ENCODE data around the gene GPR150. TPM values are rescaled to one million over a fixed set of nuclear protein-coding genes. Genes with fewer than 3 reads are reported as not detected.

The GPR150 gene
- total and polyA plus RNA-seq, 9 of the 15 experiments (the other 6 are each of a cell fraction or from before 2014, with no cell fraction given): not detected

- no peak for TF ChIP-seq SREBF2 (CRISPR knock-in tag; IDR thresholded peaks at IDR 0.05)
- no peak for TF ChIP-seq TFAM (CRISPR knock-in tag; conservative IDR thresholded peaks at IDR 0.05)
- TF ChIP-seq ZNF197 (CRISPR knock-in tag; IDR thresholded peaks at IDR 0.05; ENCODE audit: low read depth): no peak
- TF ChIP-seq ILF3 (IDR thresholded peaks at IDR 0.05; ENCODE audit: borderline replicate concordance): no peak
- no peak for TF ChIP-seq USF1 (CRISPR knock-in tag; IDR thresholded peaks at IDR 0.05)
- no peak for TF ChIP-seq CBX5 (IDR thresholded peaks at IDR 0.05; ENCODE audit: borderline replicate concordance, low read depth)
Measured at GRCh38 chr5:95620870-95621838, 1.3 kb downstream of the GPR150 start (continued).

GRCh38 chr5:95621839-95622629 is 2.1 kb downstream of the GPR150 start:
- Histone ChIP-seq H3K4me3 (no peak overlapping the region), H3K27me3 (ENCODE audit: control insufficient read depth in 2 of 2, insufficient read depth in 2 of 2, low read length in 2 of 2) (no peaks in the 10 kb centered on the region), H3K36me3 (ENCODE audit: control insufficient read depth, insufficient read depth, low read length) (no peaks in the 10 kb centered on the region), H3K9me3 (replicated peaks; ENCODE audit: control insufficient read depth, insufficient read depth, low read depth, low read length) (no peaks in the 10 kb centered on the region), H3K9me1 (ENCODE audit: control insufficient read depth, insufficient read depth, low read length) (no peaks in the 10 kb centered on the region), H3K4me2 (ENCODE audit: insufficient read depth, low read length) (no peak overlapping the region), H3K4me1 (replicated peaks in 1 of 2; ENCODE audit: control insufficient read depth in 2 of 2, insufficient read depth in 2 of 2, low read length in 2 of 2) (no peaks in the 10 kb centered on the region), H2AFZ (ENCODE audit: low read depth, low read length) (no peak overlapping the region), H3K79me2 (ENCODE audit: control insufficient read depth, insufficient read depth, low read length) (no peaks in the 10 kb centered on the region), H3K9ac (ENCODE audit: insufficient read depth in 1 of 2, low read depth in 2 of 2, low read length in 2 of 2) (no peak overlapping the region), H4K20me1 (replicated peaks; ENCODE audit: control insufficient read depth, insufficient read depth, low read length) (no peaks in the 10 kb centered on the region), H3K27ac (ENCODE audit: extremely low read depth, low read depth, low read length) (no peak overlapping the region)
- POLR2A ChIA-PET: interaction anchor here (1.0 to 2.3 kb wide), 2 partner anchors 8 to 9 kb away, joined by 3 to 12 read pairs; no protein-coding TSS in a partner anchor
- intact Hi-C loops (cut with micrococcal nuclease): no loop called here
- ATAC-seq (no peak), DNase-seq (ENCODE audit: extremely low read depth in 1 of 4, low spot score in 3 of 4) (no peak), FAIRE-seq (no peak)
- BruUV-seq (replicated peaks): no TSS peak
- in situ Hi-C loops (cut with MboI): no loop called here
- CTCF ChIA-PET (ENCODE audit: low intra/inter-chr PET ratio): no interaction called here
- 11% methylated on average over 8 of the region's 8 CpGs for WGBS (ENCODE audit: insufficient coverage, low coverage, missing lambda C conversion rate)
- TF ChIP-seq MEF2A (IDR thresholded peaks at IDR 0.05; ENCODE audit: control insufficient read depth, low read depth, low read length) (no peak), ARID2 (IDR thresholded peaks at IDR 0.05) (no peak), ZNF695 (CRISPR knock-in tag; IDR thresholded peaks at IDR 0.05) (no peak), KLF1 (tag; IDR thresholded peaks at IDR 0.05) (no peak), THRAP3 (IDR thresholded peaks at IDR 0.05; ENCODE audit: borderline replicate concordance) (no peak), XRCC5 (IDR thresholded peaks at IDR 0.05; ENCODE audit: low read depth, low read length) (no peak), SIX5 (IDR thresholded peaks at IDR 0.05; ENCODE audit: borderline replicate concordance in 1 of 2, insufficient read depth in 1 of 2, low read depth in 1 of 2, low read length in 2 of 2) (no peak), DACH1 (IDR thresholded peaks at IDR 0.05; ENCODE audit: partially characterized antibody) (no peak), ZNF79 (CRISPR knock-in tag; IDR thresholded peaks at IDR 0.05; ENCODE audit: low read depth) (no peak), POLR3G (IDR thresholded peaks at IDR 0.05; ENCODE audit: extremely low read depth, insufficient read length, insufficient replicate concordance) (no peak), THRB (CRISPR knock-in tag; conservative IDR thresholded peaks at IDR 0.05) (no peak)
